ENCODE data around the gene RSF1.
"Not testable (repeated sequence)": the region's sequence is repeated elsewhere in the genome, so short reads cannot be mapped to it uniquely, and the experiment has no call there.

Gene RSF1

GRCh38 chr11:77820565-77821348, at the start of gene RSF1, which contains the start of gene AAMDC:
TSS of gene RSF1 (minus strand) at chr11:77820722. CDS start at chr11:77820714, 8 bp downstream.
TSS of gene AAMDC (plus strand) at chr11:77821144. CDS start at chr11:77842497, 21,353 bp downstream.
- DNase-seq (ENCODE audit: low read depth): peak; percentile 98

DNA sequence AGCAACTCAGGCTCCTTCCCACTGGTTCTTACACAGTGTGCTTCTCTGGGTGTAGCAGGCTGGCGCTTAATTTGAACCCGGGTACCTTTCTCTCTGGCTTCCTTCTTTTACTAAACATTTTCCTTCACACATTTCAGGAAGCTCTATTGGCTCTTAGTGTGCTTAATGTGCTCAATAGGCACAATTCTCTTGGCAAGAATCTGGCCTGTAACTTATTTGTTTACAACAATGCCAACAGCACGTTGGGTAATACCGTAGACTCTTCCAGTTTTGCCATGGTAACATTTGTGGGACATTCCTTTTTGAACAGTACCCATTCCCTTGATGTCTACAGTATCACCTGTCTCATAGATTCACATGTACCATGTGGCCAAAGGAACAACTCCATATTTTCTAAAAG, 48.2 kb upstream of the RSF1 start:
- DNase-seq (ENCODE audit: low read depth): no peak

- no peak for DNase-seq (ENCODE audit: low read depth)
Observed at GRCh38 chr11:77866336-77866735, 45.8 kb upstream of the RSF1 start.

GRCh38 chr11:77865805-77866204, 45.3 kb upstream of the RSF1 start:
- DNase-seq (ENCODE audit: low read depth): no peak

- not testable (repeated sequence) for DNase-seq (ENCODE audit: low read depth)
Observed at GRCh38 chr11:77861444-77861843, 40.9 kb upstream of the RSF1 start.

DNA sequence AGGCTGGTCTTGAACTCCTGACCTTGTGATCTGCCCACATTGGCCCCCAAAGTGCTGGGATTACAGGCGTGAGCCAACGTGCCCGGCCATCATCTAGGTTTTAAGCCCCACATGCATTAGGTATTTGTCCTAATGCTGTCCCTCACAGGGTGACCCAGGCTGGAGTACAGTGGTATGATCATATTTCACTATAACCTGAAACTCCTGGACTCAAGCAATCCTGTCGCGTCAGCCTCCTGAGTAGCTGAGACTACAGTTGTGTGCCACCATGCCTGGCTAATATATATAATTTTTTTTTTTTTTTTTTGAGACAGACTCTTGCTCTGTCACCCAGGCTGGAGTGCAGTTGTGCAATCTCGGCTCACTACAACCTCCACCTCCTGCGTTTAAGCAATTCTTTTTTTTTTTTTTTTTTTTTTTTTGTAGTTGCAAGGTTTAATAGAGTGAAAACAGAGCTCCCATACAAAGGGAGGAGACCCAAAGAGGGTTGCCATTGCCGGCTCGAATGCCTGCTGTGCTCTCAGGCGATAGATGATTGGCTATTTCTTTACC, 37.5 kb upstream of the RSF1 start:
- DNase-seq (ENCODE audit: low read depth): not testable (repeated sequence)

- no peak for DNase-seq (ENCODE audit: low read depth)
Observed at GRCh38 chr11:77854838-77855237, 34.3 kb upstream of the RSF1 start.

DNA sequence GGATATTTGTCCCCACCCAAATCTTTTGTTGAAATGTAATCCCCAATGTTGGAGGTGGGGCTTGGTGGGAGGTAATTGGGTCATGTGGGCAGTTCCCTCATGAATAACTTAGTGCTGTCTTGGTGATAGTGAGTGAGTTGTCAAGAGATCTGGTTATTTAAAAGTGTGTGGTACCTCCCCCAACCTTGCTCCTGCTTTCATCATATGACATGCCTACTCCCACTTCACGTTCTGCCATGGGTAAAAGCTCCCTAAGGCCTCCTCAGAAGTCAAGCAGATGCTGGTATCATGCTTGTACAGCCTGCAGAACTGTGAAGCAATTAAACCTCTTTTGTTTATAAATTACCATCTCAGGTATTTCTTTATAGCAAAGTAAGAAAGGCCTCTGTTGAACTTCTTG, 31.0 kb upstream of the RSF1 start:
- no peak for DNase-seq (ENCODE audit: low read depth)

DNA sequence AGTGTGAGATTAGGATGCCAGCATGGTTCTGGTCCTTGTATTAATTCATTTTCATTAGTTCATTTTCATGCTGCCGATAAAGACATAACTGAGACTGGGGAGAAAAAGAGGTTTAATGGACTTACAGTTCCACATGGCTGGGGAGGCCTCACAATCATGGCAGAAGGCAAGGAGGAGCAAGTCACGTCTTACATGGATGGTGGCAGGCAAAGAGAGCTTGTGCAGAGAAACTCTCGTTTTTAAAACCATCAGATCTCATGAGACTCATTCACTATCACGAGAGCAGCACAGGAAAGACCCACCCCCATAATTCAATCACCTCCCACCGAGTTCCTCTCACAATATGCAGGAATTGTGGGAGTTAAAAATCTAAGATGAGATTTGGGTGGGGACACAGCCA, 23.2 kb upstream of the RSF1 start:
- not testable (repeated sequence) for DNase-seq (ENCODE audit: low read depth)

DNA sequence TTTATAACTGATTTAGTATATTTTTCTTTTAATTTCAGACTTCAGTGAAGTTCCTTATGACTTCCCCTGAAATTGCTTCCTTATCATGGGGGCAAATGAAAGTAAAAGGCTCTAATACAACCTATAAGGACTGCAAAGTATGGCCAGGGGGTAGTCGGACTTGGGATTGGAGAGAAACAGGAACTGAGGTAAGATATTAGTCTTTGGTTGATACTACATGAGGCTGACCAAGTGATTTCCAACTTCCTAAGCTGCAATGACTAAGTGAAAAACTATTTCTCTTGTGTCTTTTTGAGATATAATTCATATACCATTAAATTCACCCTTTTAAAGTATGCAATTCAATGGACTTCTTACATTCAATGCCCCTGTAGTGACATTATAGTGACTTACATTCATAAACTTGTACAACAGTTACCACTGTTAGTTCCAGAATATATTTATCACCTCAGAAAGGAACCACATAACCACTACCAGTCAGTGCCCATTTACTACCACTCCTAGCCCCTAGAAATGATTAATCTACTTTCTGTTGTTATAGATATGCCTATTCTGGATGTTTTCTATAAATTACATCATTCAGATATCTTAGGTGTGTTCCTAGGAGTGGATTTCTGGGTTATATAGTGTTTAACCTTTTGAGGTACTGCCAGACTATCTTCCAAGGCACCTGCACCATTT, 22.1 kb upstream of the RSF1 start:
- DNase-seq (ENCODE audit: low read depth): peak; percentile 71

- DNase-seq (ENCODE audit: low read depth): no peak
Observed at GRCh38 chr11:77833302-77833701, 12.8 kb upstream of the RSF1 start.

DNA sequence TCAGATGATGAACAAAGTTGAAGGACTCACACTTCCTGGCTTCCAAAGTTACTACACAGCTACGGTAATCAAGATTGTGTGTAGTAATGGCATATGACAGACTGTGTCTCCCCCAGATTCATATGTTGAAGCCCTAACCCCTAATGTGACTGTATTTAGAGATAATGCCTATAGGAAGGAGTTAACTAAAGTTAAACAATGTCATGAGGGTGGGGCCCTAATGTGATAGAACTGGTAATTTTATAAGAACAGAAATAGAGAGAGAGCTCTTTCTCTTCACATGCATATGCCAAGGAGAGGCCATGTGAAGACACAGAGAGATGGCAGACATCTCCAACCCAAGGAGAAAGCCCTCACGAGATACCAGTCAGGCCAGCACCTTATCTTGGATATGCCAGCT, 8.4 kb upstream of the RSF1 start:
- DNase-seq (ENCODE audit: low read depth): no peak

- no peak for DNase-seq (ENCODE audit: low read depth)
Observed at GRCh38 chr11:77823775-77824174, 3.3 kb upstream of the RSF1 start.

GRCh38 chr11:77822126-77822525, 1.6 kb upstream of the RSF1 start:
- DNase-seq (ENCODE audit: low read depth): not testable (repeated sequence)

GRCh38 chr11:77821349-77821851, 878 bp upstream of the RSF1 start:
- peak; percentile 57 for DNase-seq (ENCODE audit: low read depth)

- peak; percentile 54 for DNase-seq (ENCODE audit: low read depth)
Observed at GRCh38 chr11:77819921-77820564, 479 bp downstream of the RSF1 start.

GRCh38 chr11:77819411-77819920, 1.1 kb downstream of the RSF1 start:
- DNase-seq (ENCODE audit: low read depth): peak; percentile 87

- DNase-seq (ENCODE audit: low read depth): no peak
Observed at GRCh38 chr11:77815459-77815858, 5.1 kb downstream of the RSF1 start.

DNA sequence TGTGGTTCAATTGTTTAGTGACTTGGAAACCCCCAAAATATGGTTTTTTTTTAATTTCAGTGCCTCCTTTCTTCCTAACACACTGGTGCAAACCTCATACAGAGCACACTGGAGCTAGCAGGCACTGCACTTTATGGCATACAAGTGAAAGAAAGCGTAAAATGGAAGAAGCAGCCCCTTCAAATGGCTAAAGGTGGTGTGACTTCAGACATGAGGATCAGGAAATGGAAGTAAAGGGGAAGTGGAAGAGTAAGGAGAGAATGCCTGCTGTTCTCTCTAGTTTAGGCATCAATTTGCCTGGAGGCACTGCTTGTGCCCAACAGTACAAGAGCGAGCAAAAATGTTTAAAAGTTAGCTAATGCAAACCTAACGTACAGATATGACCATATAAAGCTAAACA, 5.7 kb downstream of the RSF1 start:
- no peak for DNase-seq (ENCODE audit: low read depth)

- DNase-seq (ENCODE audit: low read depth): peak; percentile 53
Observed at GRCh38 chr11:77813256-77813655, 7.3 kb downstream of the RSF1 start.

DNA sequence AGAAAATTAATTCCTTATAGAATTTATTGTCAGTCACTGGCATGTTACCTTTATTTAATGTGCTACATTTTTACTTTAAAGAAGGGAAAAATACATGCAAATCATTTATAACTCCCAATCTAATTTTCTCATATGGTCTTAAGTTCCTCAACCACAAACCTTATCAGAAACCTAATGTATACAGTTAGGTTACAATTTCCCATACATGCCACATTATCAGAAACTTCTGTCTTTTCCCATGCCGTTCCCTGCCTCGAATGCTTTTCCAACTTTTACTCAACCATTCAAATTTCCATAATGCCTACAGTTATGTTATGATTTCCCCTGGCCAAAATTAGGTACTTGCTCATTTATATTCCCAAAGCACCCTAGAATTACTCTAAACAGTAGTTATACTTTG, 13.5 kb downstream of the RSF1 start:
- no peak for DNase-seq (ENCODE audit: low read depth)

DNA sequence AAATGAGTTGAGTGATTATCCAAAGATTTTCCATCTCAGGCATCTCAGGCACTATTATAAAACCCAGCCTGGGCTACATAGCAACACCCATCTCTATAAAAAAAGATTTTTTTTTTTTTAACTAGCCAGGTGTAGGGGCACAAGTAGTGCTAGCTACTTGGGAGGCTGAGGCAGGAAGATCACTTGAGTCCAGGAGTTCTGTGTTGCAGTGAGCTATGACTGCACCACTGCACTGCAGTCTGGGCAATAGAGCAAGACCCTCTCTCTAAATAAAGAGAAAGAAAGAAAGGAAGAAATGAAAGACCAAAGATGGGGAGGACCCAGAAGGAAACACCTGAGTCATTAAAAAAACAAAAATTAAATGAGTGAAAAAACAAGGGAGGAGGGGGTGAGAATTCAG, 14.1 kb downstream of the RSF1 start:
- DNase-seq (ENCODE audit: low read depth): no peak

All from ELR (cell line).